Neural progenitor cell (in vitro differentiated cells): Measurements from ENCODE around the gene R3HCC1L. TPM values are rescaled to one million over a fixed set of nuclear protein-coding genes. Genes with fewer than 3 reads are reported as not detected.

Experiments
- DNase-seq: peaks from one replicate; pipeline ENCODE4 v3.0.0-alpha.2; 2016; ENCODE audit warnings: low spot score
- H2AFZ ChIP-seq: fragments of 200-600 bp; sonication (generic); replicated peaks from 2 replicates; pipeline ENCODE4 v1.6.1; 2016; ENCODE audit warnings: antibody characterized with exemption
- H3F3A ChIP-seq: fragments of 200-600 bp; sonication (generic); 2 replicates; pipeline ENCODE4 v1.6.1; 2016; ENCODE audit warnings: antibody characterized with exemption, low read depth
- H3K27ac ChIP-seq: fragments of 200-600 bp; sonication (generic); 2 replicates; pipeline ENCODE4 v1.5.1; 2016; ENCODE audit warnings: mild to moderate bottlenecking
- H3K27me3 ChIP-seq: fragments of 200-600 bp; sonication (generic); 2 replicates; pipeline ENCODE4 v1.6.1; 2016; ENCODE audit warnings: mild to moderate bottlenecking, moderate library complexity
- H3K36me3 ChIP-seq: fragments of 200-600 bp; sonication (generic); 2 replicates; pipeline ENCODE4 v1.5.1; 2016
- H3K4me1 ChIP-seq: fragments of 200-600 bp; sonication (generic); 2 replicates; pipeline ENCODE4 v1.6.1; 2016; ENCODE audit warnings: mixed run types
- H3K4me2 ChIP-seq: fragments of 200-600 bp; sonication (generic); 2 replicates; pipeline ENCODE4 v1.6.1; 2016
- H3K4me3 ChIP-seq: fragments of 200-600 bp; sonication (generic); 2 replicates; pipeline ENCODE4 v1.5.1; 2016
- H3K79me2 ChIP-seq: fragments of 200-600 bp; sonication (generic); 2 replicates; pipeline ENCODE4 v1.6.1; 2016; ENCODE audit warnings: low read depth
- H3K9ac ChIP-seq: fragments of 200-600 bp; sonication (generic); 2 replicates; pipeline ENCODE4 v1.6.1; 2016
- H3K9me3 ChIP-seq: fragments of 200-600 bp; sonication (generic); 2 replicates; pipeline ENCODE4 v1.5.1; 2016; ENCODE audit warnings: low read depth
- H4K20me1 ChIP-seq: fragments of 200-600 bp; sonication (generic); 2 replicates; pipeline ENCODE4 v1.6.1; 2016; ENCODE audit warnings: low read depth
- H3K27ac Mint-ChIP-seq: 3 replicates; pipeline ENCODE4 v1.8.0; 2021; ENCODE audit warnings: mixed read lengths
- H3K27me3 Mint-ChIP-seq: 2 replicates; pipeline ENCODE4 v1.8.0; 2022; ENCODE audit warnings: low read depth, mild to moderate bottlenecking, inconsistent platforms, moderate library complexity, mixed read lengths; ENCODE audit not compliant: insufficient read depth
- H3K36me3 Mint-ChIP-seq: 3 replicates; pipeline ENCODE4 v1.8.0; 2021; ENCODE audit warnings: mixed read lengths
- H3K4me1 Mint-ChIP-seq: 3 replicates; pipeline ENCODE4 v1.8.0; 2021; ENCODE audit warnings: mixed read lengths
- H3K4me3 Mint-ChIP-seq: 3 replicates; pipeline ENCODE4 v1.8.0; 2021; ENCODE audit warnings: mild to moderate bottlenecking, moderate library complexity, mixed read lengths
- H3K9me3 Mint-ChIP-seq: 3 replicates; pipeline ENCODE4 v1.8.0; 2020; ENCODE audit warnings: mixed read lengths
- EZH2 ChIP-seq: fragments of 200-600 bp; sonication (generic); IDR thresholded peaks from 2 replicates; pipeline ENCODE4 v1.6.1; 2017; ENCODE audit warnings: antibody characterized with exemption, mild to moderate bottlenecking, moderate library complexity
- EZH2phosphoT487 ChIP-seq: fragments of 200-600 bp; sonication (generic); IDR thresholded peaks from 2 replicates; pipeline ENCODE4 v1.6.1; 2017; ENCODE audit warnings: antibody characterized with exemption
- total RNA-seq: library from RNA; depleted of rRNA; stranded (reverse); fragments of >200 nt; gene quantifications from 2 replicates; pipeline ENCODE4 v1.2.3, GENCODE V29; 2015; ENCODE audit warnings: low replicate concordance
- TF ChIP-seq, protein P1 (sequence below): fragments of 200-600 bp; sonication (generic); IDR thresholded peaks from 2 replicates; pipeline ENCODE4 v1.5.1; 2017; ENCODE audit warnings: antibody characterized with exemption, mild to moderate bottlenecking

The R3HCC1L gene
- total RNA-seq, 1 donor from 2014 or later, result 26.8 TPM

DNA sequence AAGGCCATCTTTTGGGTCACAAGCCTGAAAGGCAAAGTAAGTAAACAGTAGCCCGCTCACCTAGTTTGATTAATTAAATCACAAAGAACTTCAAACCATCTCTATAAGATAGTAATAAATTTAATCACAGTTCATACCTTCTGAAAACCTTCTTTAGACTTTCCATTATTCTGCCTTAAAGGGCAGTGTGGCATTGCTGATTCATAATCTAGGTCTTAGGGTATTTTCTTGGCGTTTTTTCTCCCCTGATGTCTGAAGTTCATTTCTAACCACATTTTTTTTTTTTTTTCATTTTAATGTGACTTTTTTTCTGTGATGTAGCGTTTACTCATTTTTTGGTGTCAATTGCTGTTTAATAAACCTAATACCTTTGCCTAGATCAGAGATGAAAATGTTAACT, 106.1 kb downstream of the R3HCC1L start:
- TF ChIP-seq EZH2, result no peak
- no peak for TF ChIP-seq EZH2phosphoT487
- Mint-ChIP-seq H3K27ac (no peak overlapping the region), H3K4me3 (no peak overlapping the region), H3K27me3 (no peaks in the 10 kb centered on the region), H3K36me3 (peaks cover 14% of the 10 kb centered on the region), H3K9me3 (no peaks in the 10 kb centered on the region), H3K4me1 (no peaks in the 10 kb centered on the region)
- no peak overlapping the region for H2AFZ ChIP-seq
- no peaks in the 10 kb centered on the region for H3K4me1 ChIP-seq
- DNase-seq, result no peak
- no peak overlapping the region for H3K4me2 ChIP-seq
- no peak overlapping the region for H3K27ac ChIP-seq
- H3K27me3 ChIP-seq, result no peaks in the 10 kb centered on the region
- peaks cover 3% of the 10 kb centered on the region for H3K36me3 ChIP-seq
- H3K9ac ChIP-seq, result no peak overlapping the region
- H3K79me2 ChIP-seq, result no peaks in the 10 kb centered on the region
- no peaks in the 10 kb centered on the region for H3F3A ChIP-seq
- no peaks in the 10 kb centered on the region for H3K9me3 ChIP-seq
- no peak overlapping the region for H3K4me3 ChIP-seq
- H4K20me1 ChIP-seq, result no peaks in the 10 kb centered on the region

DNA sequence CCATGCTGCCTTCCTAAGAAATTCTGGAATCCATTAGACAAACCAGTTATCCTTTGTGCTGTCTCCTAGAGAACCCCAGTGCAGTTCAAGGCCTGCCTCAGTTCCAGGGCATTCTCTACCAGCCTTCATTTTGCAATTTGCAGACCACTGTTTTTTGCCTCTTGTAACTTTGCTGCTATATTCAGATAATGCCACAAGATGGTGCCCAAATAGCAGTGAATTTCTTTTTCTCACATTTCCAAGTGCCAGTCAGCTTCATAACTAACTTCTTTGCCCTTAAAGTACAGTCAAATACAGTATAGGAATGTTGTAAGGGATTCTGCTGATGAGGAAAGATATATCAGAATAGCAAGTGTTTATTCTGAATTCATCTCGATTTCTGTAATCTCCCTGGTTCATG, 108.4 kb downstream of the R3HCC1L start:
- Histone ChIP-seq H3K27me3 (no peaks in the 10 kb centered on the region), H3F3A (no peaks in the 10 kb centered on the region), H3K36me3 (no peaks in the 10 kb centered on the region), H3K79me2 (no peaks in the 10 kb centered on the region), H3K4me2 (no peak overlapping the region), H3K27ac (no peak overlapping the region), H2AFZ (no peak overlapping the region), H3K4me1 (no peaks in the 10 kb centered on the region), H3K9me3 (no peaks in the 10 kb centered on the region), H3K9ac (no peak overlapping the region), H4K20me1 (no peaks in the 10 kb centered on the region), H3K4me3 (no peak overlapping the region)
- Mint-ChIP-seq H3K4me3 (no peak overlapping the region), H3K27ac (no peak overlapping the region), H3K27me3 (no peaks in the 10 kb centered on the region), H3K9me3 (no peaks in the 10 kb centered on the region), H3K36me3 (peaks cover 15% of the 10 kb centered on the region), H3K4me1 (peaks cover 10% of the 10 kb centered on the region)
- DNase-seq, result no peak
- TF ChIP-seq, protein P1, sequence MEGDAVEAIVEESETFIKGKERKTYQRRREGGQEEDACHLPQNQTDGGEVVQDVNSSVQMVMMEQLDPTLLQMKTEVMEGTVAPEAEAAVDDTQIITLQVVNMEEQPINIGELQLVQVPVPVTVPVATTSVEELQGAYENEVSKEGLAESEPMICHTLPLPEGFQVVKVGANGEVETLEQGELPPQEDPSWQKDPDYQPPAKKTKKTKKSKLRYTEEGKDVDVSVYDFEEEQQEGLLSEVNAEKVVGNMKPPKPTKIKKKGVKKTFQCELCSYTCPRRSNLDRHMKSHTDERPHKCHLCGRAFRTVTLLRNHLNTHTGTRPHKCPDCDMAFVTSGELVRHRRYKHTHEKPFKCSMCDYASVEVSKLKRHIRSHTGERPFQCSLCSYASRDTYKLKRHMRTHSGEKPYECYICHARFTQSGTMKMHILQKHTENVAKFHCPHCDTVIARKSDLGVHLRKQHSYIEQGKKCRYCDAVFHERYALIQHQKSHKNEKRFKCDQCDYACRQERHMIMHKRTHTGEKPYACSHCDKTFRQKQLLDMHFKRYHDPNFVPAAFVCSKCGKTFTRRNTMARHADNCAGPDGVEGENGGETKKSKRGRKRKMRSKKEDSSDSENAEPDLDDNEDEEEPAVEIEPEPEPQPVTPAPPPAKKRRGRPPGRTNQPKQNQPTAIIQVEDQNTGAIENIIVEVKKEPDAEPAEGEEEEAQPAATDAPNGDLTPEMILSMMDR, result peak; percentile 57
- TF ChIP-seq EZH2phosphoT487, result no peak

DNA sequence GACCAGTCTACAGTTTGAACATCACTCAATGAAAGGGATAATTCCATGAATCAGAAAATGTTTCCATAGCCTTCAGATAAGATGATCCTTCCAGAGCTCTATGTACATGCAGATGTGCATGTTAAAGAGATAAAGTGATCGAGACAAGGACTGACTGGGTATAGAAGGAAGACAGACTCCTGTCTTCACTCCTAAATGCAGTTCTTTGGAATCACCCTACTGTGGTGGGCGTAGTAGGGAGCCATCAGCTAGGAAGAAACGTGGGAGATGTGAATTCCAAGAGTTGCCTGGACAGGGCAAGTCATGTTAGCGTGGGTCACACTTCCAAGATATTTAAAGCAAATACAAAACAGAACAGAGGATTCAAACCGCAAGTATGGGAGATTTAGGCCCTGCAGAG, 109.7 kb downstream of the R3HCC1L start:
- no peaks in the 10 kb centered on the region for H3K27me3 Mint-ChIP-seq
- DNase-seq, result no peak
- Histone ChIP-seq H4K20me1 (peaks cover 5% of the 10 kb centered on the region), H3K9me3 (no peaks in the 10 kb centered on the region), H2AFZ (no peak overlapping the region), H3K4me2 (no peak overlapping the region), H3K4me1 (peaks cover 4% of the 10 kb centered on the region), H3F3A (no peaks in the 10 kb centered on the region), H3K79me2 (no peaks in the 10 kb centered on the region), H3K27me3 (no peaks in the 10 kb centered on the region), H3K9ac (no peak overlapping the region), H3K27ac (no peak overlapping the region), H3K4me3 (no peak overlapping the region), H3K36me3 (no peaks in the 10 kb centered on the region)
- H3K9me3 Mint-ChIP-seq, result no peaks in the 10 kb centered on the region
- no peak overlapping the region for H3K4me3 Mint-ChIP-seq
- H3K4me1 Mint-ChIP-seq, result peaks cover 14% of the 10 kb centered on the region
- TF ChIP-seq EZH2phosphoT487 (no peak), EZH2 (no peak)
- TF ChIP-seq, protein P1, result no peak
- peaks cover 19% of the 10 kb centered on the region for H3K36me3 Mint-ChIP-seq
- H3K27ac Mint-ChIP-seq, result no peak overlapping the region

DNA sequence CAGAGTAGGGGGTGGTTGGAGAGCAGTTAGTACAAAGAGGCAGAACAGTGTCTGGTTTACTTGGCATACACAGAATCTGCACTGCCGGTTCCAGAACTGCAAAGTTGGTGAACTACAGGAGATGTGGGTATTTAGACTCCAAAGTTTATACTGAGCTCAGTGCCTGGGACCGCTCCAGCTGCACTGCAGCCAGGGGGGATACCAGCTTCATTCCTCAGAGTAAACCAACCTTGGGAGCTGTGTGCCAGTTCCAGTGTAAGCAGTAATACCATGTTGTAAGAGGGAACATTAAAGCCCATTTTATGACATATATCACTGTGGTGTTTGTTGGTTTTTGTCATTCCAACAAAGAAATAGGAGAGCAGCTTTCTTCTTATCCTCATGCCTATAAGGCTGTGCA, 110.1 kb downstream of the R3HCC1L start:
- no peaks in the 10 kb centered on the region for H3K27me3 ChIP-seq
- peaks cover 22% of the 10 kb centered on the region for H3K36me3 Mint-ChIP-seq
- TF ChIP-seq, protein P1, result no peak
- no peak for TF ChIP-seq EZH2phosphoT487
- no peaks in the 10 kb centered on the region for H3K36me3 ChIP-seq
- H3F3A ChIP-seq, result no peaks in the 10 kb centered on the region
- H3K9ac ChIP-seq, result no peak overlapping the region
- no peaks in the 10 kb centered on the region for H3K27me3 Mint-ChIP-seq
- peaks cover 18% of the 10 kb centered on the region for H3K4me1 Mint-ChIP-seq
- no peak overlapping the region for H3K4me3 ChIP-seq
- H2AFZ ChIP-seq, result no peak overlapping the region
- H3K27ac ChIP-seq, result no peak overlapping the region
- no peaks in the 10 kb centered on the region for H3K9me3 Mint-ChIP-seq
- peaks cover 9% of the 10 kb centered on the region for H4K20me1 ChIP-seq
- peaks cover 8% of the 10 kb centered on the region for H3K4me1 ChIP-seq
- no peak overlapping the region for H3K27ac Mint-ChIP-seq
- H3K4me2 ChIP-seq, result no peak overlapping the region
- H3K4me3 Mint-ChIP-seq, result no peak overlapping the region
- H3K79me2 ChIP-seq, result no peaks in the 10 kb centered on the region
- no peak for DNase-seq
- H3K9me3 ChIP-seq, result no peaks in the 10 kb centered on the region
